ENCODE results near the gene EFCAB8. TPM values are rescaled to one million over a fixed set of nuclear protein-coding genes. Genes with fewer than 3 reads are reported as not detected.
A peak's percentile ranks its signal among the peaks of the same experiment; 100 is the strongest.

EFCAB8 gene
- total and polyA plus RNA-seq, 2 donors from 2014 or later, result 0.13 TPM; not detected in 1

DNA sequence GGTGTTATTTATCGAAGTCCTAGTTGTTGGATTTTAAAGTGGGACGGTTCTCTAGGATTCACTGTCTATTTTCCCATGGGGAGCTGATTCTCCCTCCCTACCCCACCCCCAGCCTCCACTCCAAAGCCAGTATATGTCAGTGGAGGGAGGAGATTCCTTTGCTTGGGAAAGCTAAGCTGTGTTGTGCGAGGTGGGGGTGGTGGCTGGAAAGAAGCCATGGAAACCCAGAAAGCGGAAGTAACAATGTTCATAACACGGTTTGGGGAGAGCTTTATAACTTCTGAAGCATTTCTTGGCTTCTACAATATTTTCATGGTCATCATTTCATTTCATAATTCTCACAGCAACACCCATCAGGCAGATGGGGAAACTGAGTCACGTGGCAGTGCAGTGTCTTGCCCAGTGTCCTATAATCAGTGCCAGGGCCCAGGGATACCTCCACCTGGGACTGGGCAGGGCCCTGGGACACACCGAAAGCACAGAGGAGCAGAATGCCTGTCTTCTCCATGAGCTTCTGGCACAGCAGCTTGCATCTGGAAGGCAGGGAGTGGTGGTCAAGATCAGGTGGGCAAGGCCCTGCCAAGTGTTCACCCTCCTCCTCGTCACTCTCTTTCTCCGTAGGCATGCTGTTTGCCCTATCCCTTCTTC, 141.0 kb downstream of the EFCAB8 start:
- Histone ChIP-seq H3K27ac (ENCODE audit: low read depth in 2 of 2, low read length in 2 of 2) (no peak overlapping the region), H3K36me3 (ENCODE audit: control insufficient read depth in 2 of 3, insufficient read depth in 3 of 3, low read length in 3 of 3) (no peaks in the 10 kb centered on the region), H3K9ac (ENCODE audit: low read length in 3 of 3) (no peak overlapping the region), H3K27me3 (ENCODE audit: control insufficient read depth, insufficient read depth, low read length) (no peaks in the 10 kb centered on the region), H3K4me1 (ENCODE audit: control insufficient read depth in 2 of 3, insufficient read depth in 2 of 3, low read depth in 1 of 3, low read length in 3 of 3) (no peaks in the 10 kb centered on the region), H3K9me3 (ENCODE audit: control insufficient read depth in 2 of 3, insufficient read depth in 1 of 3, low read length in 3 of 3) (no peaks in the 10 kb centered on the region), H3K4me3 (ENCODE audit: low read length in 3 of 3) (no peak overlapping the region)
- DNase-seq, result peak in 1 of 5 donors; percentile 16
- intact Hi-C loops (cut with DNase I), result no loop called here
- no peak for TF ChIP-seq CTCF (IDR thresholded peaks at IDR 0.05; ENCODE audit: borderline replicate concordance, extremely low read depth, insufficient read depth)
- no peak for FAIRE-seq

DNA sequence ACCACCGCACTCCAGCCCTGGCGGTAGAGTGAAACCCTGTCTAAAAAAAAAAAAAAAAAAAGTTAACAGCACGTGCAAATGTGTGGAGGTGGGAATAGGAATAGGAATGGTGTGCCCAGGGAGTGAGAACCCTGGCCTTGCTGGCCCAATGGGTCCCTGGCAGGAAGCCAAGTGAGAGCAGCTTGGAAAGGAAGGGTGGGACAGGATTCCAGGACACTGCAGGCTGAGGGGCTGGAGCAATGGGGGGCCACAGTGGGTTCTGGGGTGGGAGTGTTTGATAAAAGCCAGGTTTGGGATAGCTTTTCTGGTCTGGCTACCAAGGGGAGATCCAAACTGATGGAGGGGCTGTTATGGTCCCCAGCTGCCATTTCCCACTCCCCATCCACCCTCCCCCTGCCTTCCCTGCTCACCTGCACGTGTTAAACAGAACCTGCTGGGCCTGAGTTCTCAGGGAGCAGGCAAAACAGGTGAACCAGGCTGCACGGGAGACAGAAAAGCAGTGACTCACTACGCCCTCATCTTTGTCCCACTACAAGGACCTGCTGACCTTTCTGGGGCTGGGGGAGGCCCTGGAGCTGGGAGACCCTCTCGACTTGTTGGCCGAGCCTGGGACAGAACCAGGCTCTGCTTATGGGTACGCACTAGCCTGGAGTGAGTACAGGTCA, 142.2 kb downstream of the EFCAB8 start:
- no peaks in the 10 kb centered on the region for H3K36me3 ChIP-seq (ENCODE audit: control insufficient read depth in 2 of 3, insufficient read depth in 3 of 3, low read length in 3 of 3)
- DNase-seq, result peak in 1 of 5 donors; percentile 32
- no peak overlapping the region for H3K4me3 ChIP-seq (ENCODE audit: low read length in 3 of 3)
- no peak overlapping the region for H3K9ac ChIP-seq (ENCODE audit: low read length in 3 of 3)
- H3K27me3 ChIP-seq (ENCODE audit: control insufficient read depth, insufficient read depth, low read length), result no peaks in the 10 kb centered on the region
- FAIRE-seq, result no peak
- H3K27ac ChIP-seq (ENCODE audit: low read depth in 2 of 2, low read length in 2 of 2), result no peak overlapping the region
- no peaks in the 10 kb centered on the region for H3K4me1 ChIP-seq (ENCODE audit: control insufficient read depth in 2 of 3, insufficient read depth in 2 of 3, low read depth in 1 of 3, low read length in 3 of 3)
- intact Hi-C loops (cut with DNase I), result no loop called here
- H3K9me3 ChIP-seq (ENCODE audit: control insufficient read depth in 2 of 3, insufficient read depth in 1 of 3, low read length in 3 of 3), result peaks cover 0 to 4% (median 0%) of the 10 kb centered on the region in 3 donors
- no peak for TF ChIP-seq CTCF (IDR thresholded peaks at IDR 0.05; ENCODE audit: borderline replicate concordance, extremely low read depth, insufficient read depth)

DNA sequence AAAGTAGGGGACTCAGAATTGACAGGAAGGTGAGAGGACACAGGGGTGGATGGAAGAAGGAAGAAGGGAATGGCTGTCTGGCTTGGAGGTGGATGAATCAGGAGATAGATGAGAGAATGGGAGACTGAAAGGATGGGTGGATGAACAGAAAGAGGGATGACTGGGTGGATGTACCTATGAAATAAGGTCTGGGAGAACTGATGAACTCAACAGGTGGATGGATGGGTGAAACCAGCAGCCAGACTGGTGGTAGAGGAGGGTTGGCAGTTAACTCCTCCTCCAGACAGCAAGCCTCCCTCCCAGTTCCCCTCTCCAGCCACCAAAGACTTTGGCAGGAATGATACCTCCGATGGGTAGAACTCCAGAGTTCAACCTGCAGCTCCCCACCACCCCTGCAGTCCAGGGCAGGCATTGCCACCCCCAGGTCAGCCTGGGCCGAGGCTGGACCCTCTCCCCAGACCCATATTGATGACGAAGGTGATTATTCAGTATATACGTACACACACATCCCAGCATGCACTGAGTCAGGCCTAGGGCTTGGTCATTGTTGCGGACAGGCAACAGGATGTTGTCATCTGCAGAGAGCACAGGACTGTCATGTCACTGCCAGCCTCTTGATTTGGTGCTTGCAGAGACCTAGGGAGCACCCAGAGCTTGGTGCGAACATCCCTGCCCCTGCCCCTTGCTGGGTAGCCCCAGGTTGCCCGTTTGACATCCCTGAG, 143.5 kb downstream of the EFCAB8 start:
- Histone ChIP-seq H3K27ac (ENCODE audit: low read depth in 2 of 2, low read length in 2 of 2) (no peak overlapping the region), H3K4me3 (ENCODE audit: low read length in 3 of 3) (no peak overlapping the region), H3K9me3 (ENCODE audit: control insufficient read depth in 2 of 3, insufficient read depth in 1 of 3, low read length in 3 of 3) (peaks cover 0 to 4% (median 0%) of the 10 kb centered on the region in 3 donors), H3K27me3 (ENCODE audit: control insufficient read depth, insufficient read depth, low read length) (no peaks in the 10 kb centered on the region), H3K36me3 (ENCODE audit: control insufficient read depth in 2 of 3, insufficient read depth in 3 of 3, low read length in 3 of 3) (no peaks in the 10 kb centered on the region), H3K9ac (ENCODE audit: low read length in 3 of 3) (no peak overlapping the region), H3K4me1 (ENCODE audit: control insufficient read depth in 2 of 3, insufficient read depth in 2 of 3, low read depth in 1 of 3, low read length in 3 of 3) (no peaks in the 10 kb centered on the region)
- DNase-seq (peak in 1 of 5 donors; percentile 35), FAIRE-seq (no peak)
- TF ChIP-seq CTCF (IDR thresholded peaks at IDR 0.05; ENCODE audit: borderline replicate concordance, extremely low read depth, insufficient read depth), result no peak
- intact Hi-C loops (cut with DNase I), result no loop called here

Data from kidney (tissue), 14 donors.